ENCODE results near the gene FAM171A2. TPM values are rescaled to one million over a fixed set of nuclear protein-coding genes. Genes with fewer than 3 reads are reported as not detected.

FAM171A2 gene
- total RNA-seq, result 4.2 and 5.6 TPM in 2 replicates

DNA sequence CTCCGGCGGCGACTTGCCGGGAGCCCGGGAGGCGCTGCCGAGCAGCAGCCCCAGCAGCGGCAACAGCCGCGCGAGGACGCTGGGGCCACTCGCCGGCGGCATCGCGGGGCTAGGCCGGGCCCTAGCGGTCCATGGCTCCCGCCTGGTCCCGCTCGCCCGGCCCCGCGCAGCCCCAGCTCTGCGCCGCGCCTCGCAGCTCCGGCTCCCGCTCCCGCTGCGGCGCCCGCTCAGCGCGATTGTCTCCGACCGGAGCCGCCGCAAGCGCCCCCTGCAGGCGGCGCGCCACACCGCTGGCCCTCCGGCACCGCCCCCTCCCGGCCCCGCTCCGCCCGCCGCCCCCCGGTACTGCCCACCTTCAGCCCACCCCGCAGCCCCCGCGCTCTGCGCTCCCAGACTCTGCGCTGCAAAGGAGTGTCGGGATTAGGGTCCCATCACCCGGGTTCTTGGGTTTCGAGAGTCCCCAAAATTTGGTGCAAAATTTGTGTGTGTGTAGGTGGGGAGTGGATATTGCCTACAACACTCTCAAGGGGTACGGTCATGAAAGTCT is at the start of gene FAM171A2:
FAM171A2 (minus strand) TSS at position 241 of the 547 bp plus-strand sequence; CDS start at position 102, 139 bp downstream.

DNA sequence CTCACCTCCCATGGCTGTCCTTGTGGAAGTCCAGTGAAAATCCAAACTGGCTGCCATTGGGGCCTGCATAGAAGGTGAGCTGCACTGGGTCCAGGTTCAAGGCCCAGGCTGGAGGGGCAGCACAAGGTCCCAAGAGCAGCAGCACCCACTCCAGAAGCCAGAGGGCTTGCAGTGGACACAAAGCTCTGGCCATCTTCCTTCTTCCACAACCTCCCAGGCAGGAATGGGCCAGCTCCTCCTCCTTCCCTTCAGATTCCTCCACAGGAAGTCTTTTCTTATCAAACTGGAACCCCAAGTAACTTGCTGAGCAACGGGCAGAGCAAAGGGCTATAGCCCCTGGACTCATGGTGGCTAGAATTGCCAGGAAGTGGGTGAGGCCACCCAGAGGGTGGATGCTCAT is 25.6 kb upstream of the FAM171A2 start, which contains the start of gene ITGA2B:
ITGA2B (minus strand) TSS at position 369 of the 400 bp plus-strand sequence; CDS start at position 193, 176 bp downstream.

DNA sequence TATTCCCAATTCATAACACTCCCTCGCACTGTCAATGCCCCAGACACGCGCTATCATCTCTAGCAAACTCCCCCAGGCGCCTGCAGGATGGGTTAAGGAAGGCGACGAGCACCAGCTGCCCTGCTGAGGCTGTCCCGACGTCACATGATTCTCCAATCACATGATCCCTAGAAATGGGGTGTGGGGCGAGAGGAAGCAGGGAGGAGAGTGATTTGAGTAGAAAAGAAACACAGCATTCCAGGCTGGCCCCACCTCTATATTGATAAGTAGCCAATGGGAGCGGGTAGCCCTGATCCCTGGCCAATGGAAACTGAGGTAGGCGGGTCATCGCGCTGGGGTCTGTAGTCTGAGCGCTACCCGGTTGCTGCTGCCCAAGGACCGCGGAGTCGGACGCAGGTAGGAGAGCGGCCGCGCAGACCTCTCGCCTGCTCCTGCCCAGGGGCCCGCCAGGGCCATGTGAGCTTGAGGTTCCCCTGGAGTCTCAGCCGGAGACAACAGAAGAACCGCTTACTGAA is 18.7 kb downstream of the FAM171A2 start, which contains the start of gene GRN:
GRN (plus strand) TSS at position 364 of the 515 bp plus-strand sequence. CDS start 3,863 bp downstream, outside the sequence.

DNA sequence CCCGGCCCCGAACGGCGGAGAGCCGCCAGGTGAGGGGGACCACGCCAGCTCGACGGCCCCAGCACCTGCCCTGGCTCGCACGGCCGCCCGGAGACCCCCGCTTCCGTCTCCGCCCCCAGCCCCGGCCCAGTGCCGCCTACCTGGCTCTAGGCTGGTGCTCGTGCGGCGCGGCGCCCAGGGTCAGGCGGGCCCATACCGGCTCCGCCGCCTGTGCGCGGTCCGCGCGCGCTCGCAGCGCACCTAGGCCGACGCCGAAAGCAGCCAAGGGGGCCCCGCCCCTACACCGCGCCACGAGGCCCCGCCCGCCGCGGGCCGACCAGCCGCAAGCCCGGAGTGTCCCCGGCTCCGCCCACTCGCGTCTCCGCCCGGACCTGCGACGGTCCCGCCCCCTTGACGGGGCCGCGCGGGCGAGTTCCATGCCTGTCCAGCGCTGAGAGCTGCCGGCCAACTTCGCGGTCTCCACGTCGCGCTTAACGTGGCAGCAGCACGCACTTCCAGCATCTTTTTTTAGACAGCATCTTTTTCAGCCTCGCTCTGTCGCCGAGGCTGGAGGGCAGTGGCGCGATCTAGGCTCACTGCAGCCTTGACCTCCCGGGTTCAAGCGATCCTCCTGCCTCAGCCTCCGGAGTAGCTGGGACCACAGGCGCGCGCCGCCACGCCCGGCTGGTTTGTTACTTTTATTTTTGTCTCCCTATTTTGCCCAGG is 38.9 kb downstream of the FAM171A2 start, which contains the start of gene SLC25A39:
SLC25A39 (minus strand) TSS at position 253 of the 705 bp plus-strand sequence. CDS start 1,261 bp downstream, outside the sequence.

DNA sequence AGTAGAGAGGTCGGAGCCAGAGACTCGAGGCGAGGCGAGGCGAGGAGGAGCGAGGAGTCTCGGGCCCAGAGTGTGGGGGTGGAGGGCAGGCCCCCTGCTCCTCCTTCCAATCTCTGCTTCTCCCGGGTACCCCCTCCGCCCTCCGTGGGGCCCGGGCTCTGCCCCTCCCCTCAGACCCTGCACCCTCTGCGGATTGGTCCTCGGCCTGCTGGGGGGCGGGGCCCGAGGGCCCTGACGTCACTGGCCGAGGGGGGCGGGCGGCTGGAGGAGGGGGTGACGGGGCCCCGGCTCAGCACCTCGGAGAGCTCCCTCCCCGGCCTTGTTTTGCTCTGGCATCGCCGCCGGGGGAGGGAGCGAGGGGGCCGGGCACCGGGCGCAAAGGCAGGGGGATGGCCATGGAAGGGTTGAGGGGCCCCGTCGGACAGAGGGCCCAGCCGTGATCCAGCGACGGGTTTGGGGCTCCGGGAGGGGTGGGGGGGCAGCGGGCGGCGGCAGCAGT is 55.3 kb downstream of the FAM171A2 start, which contains the start of gene RUNDC3A:
RUNDC3A (plus strand) TSS at position 282 of the 499 bp plus-strand sequence. CDS start 232 bp downstream, outside the sequence.

Other genes with a start within 250 kb of the FAM171A2 start
- 35.1 and 54.8 TPM in 2 replicates for gene HDAC5, start 240.2 kb downstream of the FAM171A2 start, total RNA-seq
- gene HROB, start 221.9 kb downstream of the FAM171A2 start, total RNA-seq, result 5.0 and 9.4 TPM in 2 replicates
- gene ASB16, start 193.1 kb downstream of the FAM171A2 start, total RNA-seq, result not detected in 2 replicates
- 19.0 and 28.1 TPM in 2 replicates for gene TMUB2, start 176.9 kb downstream of the FAM171A2 start, total RNA-seq
- 34.2 and 53.6 TPM in 2 replicates for gene ATXN7L3, start 164.0 kb downstream of the FAM171A2 start, total RNA-seq
- 41.1 and 42.3 TPM in 2 replicates for gene UBTF, start 144.2 kb downstream of the FAM171A2 start, total RNA-seq
- gene SLC4A1, start 95.7 kb downstream of the FAM171A2 start, total RNA-seq, result not detected in 2 replicates
- gene RUNDC3A, start 55.3 kb downstream of the FAM171A2 start, total RNA-seq, result 0.92 and 4.3 TPM in 2 replicates
- gene SLC25A39, start 39.0 kb downstream of the FAM171A2 start, total RNA-seq, result 203 and 225 TPM in 2 replicates
- gene GRN, start 18.6 kb downstream of the FAM171A2 start, total RNA-seq, result 475 and 574 TPM in 2 replicates
- gene ITGA2B, start 25.8 kb upstream of the FAM171A2 start, total RNA-seq, result 0.07 TPM in 1 of 2 replicates, not detected in the other
- 10.6 and 17.9 TPM in 2 replicates for gene GPATCH8, start 139.6 kb upstream of the FAM171A2 start, total RNA-seq
- gene FZD2, start 193.6 kb upstream of the FAM171A2 start, total RNA-seq, result 3.3 and 4.6 TPM in 2 replicates

Data from airway epithelial cell (primary cell).